Measurements from ENCODE around the gene MRPL28. TPM values are rescaled to one million over a fixed set of nuclear protein-coding genes. Genes with fewer than 3 reads are reported as not detected.
"Not testable (repeated sequence)": the region's sequence is repeated elsewhere in the genome, so short reads cannot be mapped to it uniquely, and the experiment has no call there.

Gene MRPL28
- total RNA-seq, 4 donors from 2014 or later, result 55.1 to 70.8 (median 61.6) TPM

GRCh38 chr16:350203-350602 lies 20.1 kb downstream of the MRPL28 start:
- intact Hi-C loops (cut with DNase I; ENCODE audit: low total_unique reads), result no loop called here

GRCh38 chr16:349211-349610 lies 21.1 kb downstream of the MRPL28 start:
- DNase-seq (ENCODE audit: low spot score in 2 of 2), result no peak
- no peak overlapping the region for H3K4me3 ChIP-seq (ENCODE audit: low read depth, poor library complexity, severe bottlenecking)
- intact Hi-C loops (cut with DNase I; ENCODE audit: low total_unique reads), result no loop called here
- 90 to 95% methylated on average over 7 of the region's 7 CpGs for WGBS, 2 donors
- TF ChIP-seq CTCF (IDR thresholded peaks at IDR 0.05) (no peak), POLR2A (IDR thresholded peaks at IDR 0.05) (no peak)

More at GRCh38 chr16:350203-350602, 20.1 kb downstream of the MRPL28 start:
- TF ChIP-seq CTCF (IDR thresholded peaks at IDR 0.05) (no peak), POLR2A (IDR thresholded peaks at IDR 0.05) (no peak)
- DNase-seq (ENCODE audit: low spot score in 2 of 2), result no peak
- WGBS, 2 donors, result 69 to 71% methylated on average over 8 of the region's 8 CpGs
- no peak overlapping the region for H3K4me3 ChIP-seq (ENCODE audit: low read depth, poor library complexity, severe bottlenecking)

- 95 to 99% methylated on average over 10 of the region's 10 CpGs for WGBS, 2 donors
- H3K4me3 ChIP-seq (ENCODE audit: low read depth, poor library complexity, severe bottlenecking); DNase-seq (ENCODE audit: low spot score in 2 of 2); intact Hi-C loops (cut with DNase I; ENCODE audit: low total_unique reads): not testable (repeated sequence)
These were observed 21.8 kb downstream of the MRPL28 start for GRCh38 chr16:348495-348894.

- H3K4me3 ChIP-seq (ENCODE audit: low read depth, poor library complexity, severe bottlenecking), result no peak overlapping the region
- intact Hi-C loops (cut with DNase I; ENCODE audit: low total_unique reads), result no loop called here
- WGBS, 2 donors, result 93 to 99% methylated on average over 6 of the region's 6 CpGs
- TF ChIP-seq CTCF (IDR thresholded peaks at IDR 0.05), result no peak
- no peak for TF ChIP-seq POLR2A (IDR thresholded peaks at IDR 0.05)
- no peak for DNase-seq (ENCODE audit: low spot score in 2 of 2)
These were observed 23.1 kb downstream of the MRPL28 start for GRCh38 chr16:347203-347602.

- intact Hi-C loops (cut with DNase I; ENCODE audit: low total_unique reads), result no loop called here
- no peak for DNase-seq (ENCODE audit: low spot score in 2 of 2)
- no peak overlapping the region for H3K4me3 ChIP-seq (ENCODE audit: low read depth, poor library complexity, severe bottlenecking)
- 86 to 92% methylated on average over 15 of the region's 15 CpGs for WGBS, 2 donors
- TF ChIP-seq CTCF (IDR thresholded peaks at IDR 0.05) (no peak), POLR2A (IDR thresholded peaks at IDR 0.05) (no peak)
These were observed 23.8 kb downstream of the MRPL28 start for GRCh38 chr16:346587-346986.

- TF ChIP-seq POLR2A (IDR thresholded peaks at IDR 0.05) (no peak), CTCF (IDR thresholded peaks at IDR 0.05) (no peak)
- intact Hi-C loops (cut with DNase I; ENCODE audit: low total_unique reads), result no loop called here
- H3K4me3 ChIP-seq (ENCODE audit: low read depth, poor library complexity, severe bottlenecking), result no peak overlapping the region
- no peak for DNase-seq (ENCODE audit: low spot score in 2 of 2)
- 89 to 93% methylated on average over 11 of the region's 11 CpGs for WGBS, 2 donors
These were observed 24.6 kb downstream of the MRPL28 start for GRCh38 chr16:345772-346171.
